ENCODE results near the gene HNF4A. TPM values are rescaled to one million over a fixed set of nuclear protein-coding genes. Genes with fewer than 3 reads are reported as not detected.

The HNF4A gene
- total RNA-seq, 2 donors from 2014 or later = not detected

DNA sequence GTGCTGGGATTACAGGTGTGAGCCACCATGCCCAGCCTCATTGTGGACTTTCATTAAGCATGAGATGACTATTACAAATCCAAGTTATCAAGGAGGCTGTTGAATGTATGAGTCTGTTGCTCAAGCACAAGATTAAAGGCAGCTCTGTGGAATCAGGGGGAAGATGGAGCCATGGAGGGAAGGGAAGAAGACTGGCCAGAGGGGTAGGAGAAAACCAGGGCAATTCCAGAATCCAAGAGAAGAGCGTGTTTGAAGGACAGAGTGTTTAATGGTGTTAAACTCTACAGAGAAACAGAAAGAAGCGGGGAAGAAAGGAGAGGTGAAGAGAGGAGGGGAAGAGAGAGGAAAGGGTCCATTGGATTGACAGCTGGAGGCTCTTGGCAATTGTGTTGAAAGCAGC is 70.4 kb downstream of the HNF4A start:
- no peak for DNase-seq (ENCODE audit: low spot score in 2 of 2)
- Mint-ChIP-seq H3K36me3 (no peaks in the 10 kb centered on the region), H3K27ac (no peak overlapping the region), H3K9me3 (no peaks in the 10 kb centered on the region)
- ATAC-seq = no peak

DNA sequence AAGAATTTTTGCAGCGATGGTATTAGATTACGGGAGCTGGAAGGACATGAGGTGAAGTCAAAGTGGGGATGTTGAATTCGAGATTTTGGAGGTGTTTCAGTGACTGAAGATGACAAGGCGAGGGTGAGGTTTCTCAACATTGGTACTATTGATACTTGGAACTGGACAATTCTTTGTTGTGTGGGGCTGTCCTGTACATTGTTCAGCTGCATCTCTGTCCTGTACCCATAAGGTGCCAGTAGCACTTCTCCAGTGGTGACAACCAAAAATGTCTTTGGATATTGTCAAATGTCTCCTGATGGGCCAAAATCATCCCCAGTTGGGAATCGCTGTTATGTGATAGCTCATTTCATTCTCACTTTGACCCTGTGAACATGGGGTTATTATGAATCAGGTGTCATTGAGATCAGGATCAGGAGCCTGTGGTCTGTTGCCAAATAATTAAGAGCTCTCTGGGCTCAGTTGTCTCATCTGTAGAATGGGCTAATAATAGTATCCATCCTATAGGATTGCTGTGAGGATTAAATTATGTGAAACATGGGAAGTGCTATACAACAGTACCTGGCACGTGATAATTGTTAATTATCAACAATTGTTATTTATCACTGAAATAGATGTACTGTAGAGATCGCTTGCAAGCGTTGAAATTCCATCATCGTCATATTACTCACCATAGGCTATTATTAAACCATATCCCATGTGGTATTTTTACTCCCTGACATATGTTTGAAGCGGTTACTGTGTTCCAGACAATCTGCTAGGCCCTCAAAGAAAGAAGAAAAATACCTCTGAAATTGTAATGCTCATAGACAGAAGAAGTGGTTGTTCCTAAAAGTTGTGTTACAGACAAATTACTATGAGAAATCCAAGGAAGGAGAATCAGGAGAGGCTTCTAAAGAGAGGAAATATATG is 71.6 kb downstream of the HNF4A start:
- no peak overlapping the region for H3K27ac Mint-ChIP-seq
- no peaks in the 10 kb centered on the region for H3K36me3 Mint-ChIP-seq
- ATAC-seq = no peak

DNA sequence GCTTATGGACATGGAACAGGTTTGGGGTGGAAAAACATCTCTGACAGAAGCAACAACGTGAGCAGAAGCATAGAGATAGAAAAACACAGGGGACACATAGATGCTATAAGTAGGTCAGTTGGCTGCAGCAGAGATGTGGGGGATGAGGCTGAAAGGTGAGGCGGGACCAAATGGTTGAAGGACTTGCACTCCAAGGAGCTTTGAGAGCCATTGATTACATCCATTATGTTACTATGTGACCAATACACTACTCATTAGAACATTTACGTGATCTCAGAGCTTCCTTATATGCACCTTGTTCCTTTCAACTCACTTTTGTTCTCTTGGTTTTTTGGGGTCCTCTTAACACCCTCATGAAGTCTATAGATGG is 72.3 kb downstream of the HNF4A start:
- DNase-seq (ENCODE audit: low spot score in 2 of 2) (no peak), ATAC-seq (no peak)
- Mint-ChIP-seq H3K36me3 (no peaks in the 10 kb centered on the region), H3K9me3 (no peaks in the 10 kb centered on the region), H3K27ac (no peak overlapping the region)

More for the DNA sequence above, 71.6 kb downstream of the HNF4A start:
- no peak for DNase-seq (ENCODE audit: low spot score in 2 of 2)
- H3K9me3 Mint-ChIP-seq = no peaks in the 10 kb centered on the region

DNA sequence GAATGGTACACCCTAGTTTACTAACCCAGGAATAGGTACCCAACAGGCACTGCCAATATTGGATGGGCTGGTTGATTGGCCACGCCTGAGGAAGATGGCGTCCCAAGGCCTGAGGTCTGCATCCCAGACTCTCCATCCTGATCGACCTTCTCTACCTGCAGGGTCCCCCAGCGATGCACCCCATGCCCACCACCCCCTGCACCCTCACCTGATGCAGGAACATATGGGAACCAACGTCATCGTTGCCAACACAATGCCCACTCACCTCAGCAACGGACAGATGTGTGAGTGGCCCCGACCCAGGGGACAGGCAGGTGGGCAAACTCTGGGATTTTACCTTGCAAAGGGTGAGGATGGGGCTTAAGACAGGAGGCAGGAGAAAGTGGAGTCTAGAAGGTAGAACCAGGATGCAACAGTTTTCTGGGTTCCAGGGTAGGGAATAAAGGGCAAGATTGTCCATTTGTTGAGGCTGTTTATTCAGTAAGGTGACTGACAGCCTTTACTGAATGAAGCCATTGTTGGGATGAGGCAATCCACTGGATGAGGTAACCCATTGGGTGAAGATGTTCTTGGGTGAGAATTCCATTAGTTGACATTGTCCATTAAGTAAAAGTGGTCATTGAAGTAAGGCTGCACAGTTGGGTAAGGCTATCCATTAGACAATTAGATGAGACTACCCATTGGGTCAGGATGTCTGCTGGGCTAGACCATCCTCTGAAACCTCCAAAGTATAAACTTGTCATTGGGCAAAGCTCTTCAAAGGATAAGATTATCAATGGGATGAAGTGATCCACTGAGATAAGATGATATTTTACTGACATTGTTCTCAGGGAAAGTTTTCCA is 72.9 kb downstream of the HNF4A start:
- no peak for DNase-seq (ENCODE audit: low spot score in 2 of 2)
- no peak overlapping the region for H3K27ac Mint-ChIP-seq
- ATAC-seq = no peak
- H3K36me3 Mint-ChIP-seq = no peaks in the 10 kb centered on the region
- no peaks in the 10 kb centered on the region for H3K9me3 Mint-ChIP-seq

DNA sequence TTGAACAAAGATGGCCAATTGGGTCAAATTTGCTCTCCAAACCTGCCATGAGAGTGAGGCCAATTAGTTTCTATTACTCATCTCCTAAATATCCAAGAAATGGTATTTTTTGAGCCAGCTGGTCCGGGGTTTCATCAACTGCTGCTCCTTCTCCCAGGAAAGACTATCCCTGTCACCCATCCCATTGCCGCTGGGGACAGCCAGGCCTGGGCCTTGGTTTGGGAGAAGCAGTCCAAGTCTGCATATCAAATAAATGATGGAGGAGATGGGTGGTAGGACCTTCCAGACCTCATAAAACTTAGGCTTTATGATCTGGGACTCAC is 73.5 kb downstream of the HNF4A start:
- no peak for DNase-seq (ENCODE audit: low spot score in 2 of 2)
- no peaks in the 10 kb centered on the region for H3K9me3 Mint-ChIP-seq

DNA sequence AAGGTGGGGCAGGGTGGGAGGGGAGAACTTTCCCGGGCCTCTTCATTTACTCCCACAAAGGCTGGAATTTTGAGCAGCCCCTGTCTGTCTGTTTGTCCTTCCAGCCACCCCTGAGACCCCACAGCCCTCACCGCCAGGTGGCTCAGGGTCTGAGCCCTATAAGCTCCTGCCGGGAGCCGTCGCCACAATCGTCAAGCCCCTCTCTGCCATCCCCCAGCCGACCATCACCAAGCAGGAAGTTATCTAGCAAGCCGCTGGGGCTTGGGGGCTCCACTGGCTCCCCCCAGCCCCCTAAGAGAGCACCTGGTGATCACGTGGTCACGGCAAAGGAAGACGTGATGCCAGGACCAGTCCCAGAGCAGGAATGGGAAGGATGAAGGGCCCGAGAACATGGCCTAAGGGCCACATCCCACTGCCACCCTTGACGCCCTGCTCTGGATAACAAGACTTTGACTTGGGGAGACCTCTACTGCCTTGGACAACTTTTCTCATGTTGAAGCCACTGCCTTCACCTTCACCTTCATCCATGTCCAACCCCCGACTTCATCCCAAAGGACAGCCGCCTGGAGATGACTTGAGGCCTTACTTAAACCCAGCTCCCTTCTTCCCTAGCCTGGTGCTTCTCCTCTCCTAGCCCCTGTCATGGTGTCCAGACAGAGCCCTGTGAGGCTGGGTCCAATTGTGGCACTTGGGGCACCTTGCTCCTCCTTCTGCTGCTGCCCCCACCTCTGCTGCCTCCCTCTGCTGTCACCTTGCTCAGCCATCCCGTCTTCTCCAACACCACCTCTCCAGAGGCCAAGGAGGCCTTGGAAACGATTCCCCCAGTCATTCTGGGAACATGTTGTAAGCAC is 74.1 kb downstream of the HNF4A start:
- no peaks in the 10 kb centered on the region for H3K9me3 Mint-ChIP-seq
- DNase-seq (ENCODE audit: low spot score in 2 of 2) = no peak
- ATAC-seq = no peak
- H3K27ac Mint-ChIP-seq = no peak overlapping the region
- H3K36me3 Mint-ChIP-seq = no peaks in the 10 kb centered on the region

More for the DNA sequence above, 73.5 kb downstream of the HNF4A start:
- Mint-ChIP-seq H3K27ac (no peak overlapping the region), H3K36me3 (no peaks in the 10 kb centered on the region)
- no peak for ATAC-seq

DNA sequence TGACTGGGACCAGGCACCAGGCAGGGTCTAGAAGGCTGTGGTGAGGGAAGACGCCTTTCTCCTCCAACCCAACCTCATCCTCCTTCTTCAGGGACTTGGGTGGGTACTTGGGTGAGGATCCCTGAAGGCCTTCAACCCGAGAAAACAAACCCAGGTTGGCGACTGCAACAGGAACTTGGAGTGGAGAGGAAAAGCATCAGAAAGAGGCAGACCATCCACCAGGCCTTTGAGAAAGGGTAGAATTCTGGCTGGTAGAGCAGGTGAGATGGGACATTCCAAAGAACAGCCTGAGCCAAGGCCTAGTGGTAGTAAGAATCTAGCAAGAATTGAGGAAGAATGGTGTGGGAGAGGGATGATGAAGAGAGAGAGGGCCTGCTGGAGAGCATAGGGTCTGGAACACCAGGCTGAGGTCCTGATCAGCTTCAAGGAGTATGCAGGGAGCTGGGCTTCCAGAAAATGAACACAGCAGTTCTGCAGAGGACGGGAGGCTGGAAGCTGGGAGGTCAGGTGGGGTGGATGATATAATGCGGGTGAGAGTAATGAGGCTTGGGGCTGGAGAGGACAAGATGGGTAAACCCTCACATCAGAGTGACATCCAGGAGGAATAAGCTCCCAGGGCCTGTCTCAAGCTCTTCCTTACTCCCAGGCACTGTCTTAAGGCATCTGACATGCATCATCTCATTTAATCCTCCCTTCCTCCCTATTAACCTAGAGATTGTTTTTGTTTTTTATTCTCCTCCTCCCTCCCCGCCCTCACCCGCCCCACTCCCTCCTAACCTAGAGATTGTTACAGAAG is 75.0 kb downstream of the HNF4A start:
- Mint-ChIP-seq H3K27ac (no peak overlapping the region), H3K9me3 (no peaks in the 10 kb centered on the region), H3K36me3 (no peaks in the 10 kb centered on the region)
- no peak for ATAC-seq
- DNase-seq (ENCODE audit: low spot score in 2 of 2) = no peak

DNA sequence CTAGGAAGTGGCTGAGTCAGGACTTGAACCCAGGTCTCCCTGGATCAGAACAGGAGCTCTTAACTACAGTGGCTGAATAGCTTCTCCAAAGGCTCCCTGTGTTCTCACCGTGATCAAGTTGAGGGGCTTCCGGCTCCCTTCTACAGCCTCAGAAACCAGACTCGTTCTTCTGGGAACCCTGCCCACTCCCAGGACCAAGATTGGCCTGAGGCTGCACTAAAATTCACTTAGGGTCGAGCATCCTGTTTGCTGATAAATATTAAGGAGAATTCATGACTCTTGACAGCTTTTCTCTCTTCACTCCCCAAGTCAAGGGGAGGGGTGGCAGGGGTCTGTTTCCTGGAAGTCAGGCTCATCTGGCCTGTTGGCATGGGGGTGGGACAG is 75.6 kb downstream of the HNF4A start:
- DNase-seq (ENCODE audit: low spot score in 2 of 2) (no peak), ATAC-seq (no peak)
- H3K27ac Mint-ChIP-seq = no peak overlapping the region
- H3K36me3 Mint-ChIP-seq = no peaks in the 10 kb centered on the region
- H3K9me3 Mint-ChIP-seq = no peaks in the 10 kb centered on the region

DNA sequence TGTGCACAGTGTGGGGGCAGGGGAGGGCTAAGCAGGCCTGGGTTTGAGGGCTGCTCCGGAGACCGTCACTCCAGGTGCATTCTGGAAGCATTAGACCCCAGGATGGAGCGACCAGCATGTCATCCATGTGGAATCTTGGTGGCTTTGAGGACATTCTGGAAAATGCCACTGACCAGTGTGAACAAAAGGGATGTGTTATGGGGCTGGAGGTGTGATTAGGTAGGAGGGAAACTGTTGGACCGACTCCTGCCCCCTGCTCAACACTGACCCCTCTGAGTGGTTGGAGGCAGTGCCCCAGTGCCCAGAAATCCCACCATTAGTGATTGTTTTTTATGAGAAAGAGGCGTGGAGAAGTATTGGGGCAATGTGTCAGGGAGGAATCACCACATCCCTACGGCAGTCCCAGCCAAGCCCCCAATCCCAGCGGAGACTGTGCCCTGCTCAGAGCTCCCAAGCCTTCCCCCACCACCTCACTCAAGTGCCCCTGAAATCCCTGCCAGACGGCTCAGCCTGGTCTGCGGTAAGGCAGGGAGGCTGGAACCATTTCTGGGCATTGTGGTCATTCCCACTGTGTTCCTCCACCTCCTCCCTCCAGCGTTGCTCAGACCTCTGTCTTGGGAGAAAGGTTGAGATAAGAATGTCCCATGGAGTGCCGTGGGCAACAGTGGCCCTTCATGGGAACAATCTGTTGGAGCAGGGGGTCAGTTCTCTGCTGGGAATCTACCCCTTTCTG is 76.2 kb downstream of the HNF4A start:
- H3K9me3 Mint-ChIP-seq = no peaks in the 10 kb centered on the region
- no peak for DNase-seq (ENCODE audit: low spot score in 2 of 2)
- H3K27ac Mint-ChIP-seq = no peak overlapping the region
- no peaks in the 10 kb centered on the region for H3K36me3 Mint-ChIP-seq
- no peak for ATAC-seq

DNA sequence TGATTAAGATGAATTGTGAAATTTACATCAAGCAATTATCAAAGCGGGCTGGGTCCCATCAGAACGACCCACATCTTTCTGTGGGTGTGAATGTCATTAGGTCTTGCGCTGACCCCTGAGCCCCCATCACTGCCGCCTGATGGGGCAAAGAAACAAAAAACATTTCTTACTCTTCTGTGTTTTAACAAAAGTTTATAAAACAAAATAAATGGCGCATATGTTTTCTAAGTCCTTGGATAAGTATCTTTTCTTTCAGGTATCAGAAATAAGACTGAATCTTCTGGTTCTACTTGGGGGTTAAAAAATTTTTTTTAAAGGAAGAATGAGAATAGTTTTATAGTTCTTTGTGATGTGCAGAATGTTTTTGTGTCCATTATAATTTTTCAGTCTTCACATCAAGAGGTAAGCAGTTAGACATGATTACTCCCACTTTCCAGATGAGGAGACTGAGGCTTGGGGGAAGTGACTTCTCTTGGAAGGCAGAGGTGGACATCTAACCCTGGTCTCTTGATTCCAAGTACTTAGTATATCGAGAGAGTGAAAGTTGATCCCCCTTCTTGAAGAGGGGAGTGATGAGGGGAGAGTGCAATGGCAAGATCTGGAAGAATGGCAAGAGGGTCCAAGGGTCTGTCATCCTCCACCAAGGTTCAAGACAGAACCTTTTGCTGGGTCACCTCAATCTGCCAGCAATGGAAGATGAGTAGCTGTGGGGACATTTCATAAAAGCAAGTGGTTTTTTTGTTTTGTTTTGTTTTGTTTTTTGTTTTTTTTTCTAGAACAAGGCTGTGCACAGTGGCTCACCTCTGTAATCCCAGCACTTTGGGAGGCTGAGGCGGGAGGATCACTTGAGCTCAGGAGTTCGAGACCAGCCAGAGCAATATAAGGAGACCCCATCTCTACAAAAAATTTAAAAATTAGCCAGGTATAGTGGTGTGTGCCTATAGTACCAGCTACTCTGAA is 77.4 kb downstream of the HNF4A start:
- Mint-ChIP-seq H3K27ac (no peak overlapping the region), H3K9me3 (no peaks in the 10 kb centered on the region), H3K36me3 (no peaks in the 10 kb centered on the region)
- ATAC-seq (no peak), DNase-seq (ENCODE audit: low spot score in 2 of 2) (no peak)

DNA sequence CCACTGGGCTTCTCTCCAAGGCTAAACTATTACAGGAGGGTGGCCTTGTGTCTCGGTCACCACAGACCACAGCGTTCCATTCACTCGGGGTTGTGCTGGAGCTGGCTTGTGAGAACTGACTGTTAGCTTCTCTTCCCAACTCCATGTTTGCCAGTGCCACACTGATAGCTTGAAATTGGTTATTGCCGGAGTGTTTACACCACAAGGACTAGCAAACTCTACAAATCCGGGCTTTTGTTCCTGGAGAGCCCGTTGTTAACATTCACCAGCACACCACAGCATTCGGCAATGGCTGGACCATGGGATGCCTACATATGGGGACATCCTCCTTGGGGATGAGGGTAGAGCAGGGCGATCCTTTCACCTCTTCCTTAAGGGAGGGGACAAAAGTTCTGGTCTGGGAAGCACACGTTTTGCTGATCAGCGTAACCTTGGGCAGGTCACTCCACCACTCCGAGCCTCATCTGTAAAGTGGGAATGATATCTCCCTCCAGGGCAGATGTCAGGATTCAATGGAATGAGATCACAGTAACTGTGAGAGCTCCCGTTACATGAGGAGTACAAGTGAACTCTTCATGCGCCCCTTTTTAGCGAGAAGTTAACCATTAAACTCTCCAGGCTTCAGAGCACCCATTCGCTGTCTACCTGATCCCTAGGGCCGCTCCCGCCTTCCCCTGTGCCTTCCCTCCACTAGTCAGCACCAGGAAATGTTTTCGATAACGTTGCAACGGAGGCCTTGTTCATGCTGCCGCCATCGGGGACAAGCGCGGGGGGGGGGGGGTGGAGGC is 78.4 kb downstream of the HNF4A start:
- DNase-seq (ENCODE audit: low spot score in 2 of 2) = no peak
- H3K36me3 Mint-ChIP-seq = no peaks in the 10 kb centered on the region
- no peaks in the 10 kb centered on the region for H3K9me3 Mint-ChIP-seq
- no peak overlapping the region for H3K27ac Mint-ChIP-seq
- ATAC-seq = no peak

DNA sequence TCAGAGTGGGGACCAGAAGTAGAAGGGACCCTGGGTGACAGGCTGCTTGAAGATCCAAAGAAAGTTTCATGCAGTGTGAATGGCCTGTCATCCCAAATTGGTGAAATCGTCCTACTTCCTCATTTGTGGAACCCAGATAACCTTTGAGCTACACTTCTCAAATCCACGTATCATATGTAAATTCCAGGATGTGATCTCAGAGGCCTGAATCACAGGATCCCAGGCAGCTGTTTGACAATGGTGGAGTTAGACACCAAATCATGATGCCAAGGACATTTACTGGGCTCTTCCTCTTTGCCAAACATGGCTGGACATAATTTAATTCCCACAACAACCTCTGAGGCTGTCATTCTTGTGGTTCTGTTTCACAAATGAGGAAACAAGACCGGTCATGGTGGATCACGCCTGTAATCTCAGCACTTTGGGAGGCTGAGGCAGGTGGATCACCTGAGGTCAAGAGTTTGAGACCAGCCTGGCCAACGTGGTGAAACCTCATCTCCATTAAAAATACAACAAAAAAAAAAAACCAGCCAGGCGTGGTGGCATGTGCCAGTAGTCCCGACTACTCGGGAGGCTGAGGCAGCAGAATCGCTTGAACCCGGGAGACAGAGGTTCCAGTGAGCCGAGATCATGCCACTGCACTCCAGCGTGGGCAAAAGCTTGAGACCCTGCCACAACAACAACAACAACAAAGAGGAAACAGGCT is 80.3 kb downstream of the HNF4A start:
- Mint-ChIP-seq H3K9me3 (no peaks in the 10 kb centered on the region), H3K36me3 (no peaks in the 10 kb centered on the region), H3K27ac (no peak overlapping the region)
- ATAC-seq (no peak), DNase-seq (ENCODE audit: low spot score in 2 of 2) (no peak)

DNA sequence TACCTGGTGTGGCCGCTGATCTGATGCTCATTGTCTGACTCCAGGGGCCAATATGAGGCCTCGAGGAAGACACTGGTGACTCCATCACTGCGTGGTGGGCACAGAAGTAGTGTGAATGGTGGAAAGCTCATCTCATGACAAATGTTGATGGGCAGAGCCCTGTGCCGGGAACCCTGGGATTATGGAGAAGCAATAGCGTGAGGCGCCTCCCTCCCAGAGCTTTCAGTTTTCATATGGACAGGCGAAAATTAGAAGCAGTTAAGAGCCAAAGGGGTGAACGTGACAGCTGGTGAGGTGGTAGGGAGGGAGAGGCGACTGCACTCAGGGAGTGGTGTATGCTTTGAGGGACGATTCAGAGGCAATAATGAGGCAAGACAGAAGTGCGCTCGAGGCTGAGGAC is 80.9 kb downstream of the HNF4A start:
- no peak overlapping the region for H3K27ac Mint-ChIP-seq
- DNase-seq (ENCODE audit: low spot score in 2 of 2) (no peak), ATAC-seq (no peak)
- H3K36me3 Mint-ChIP-seq = no peaks in the 10 kb centered on the region
- no peaks in the 10 kb centered on the region for H3K9me3 Mint-ChIP-seq

DNA sequence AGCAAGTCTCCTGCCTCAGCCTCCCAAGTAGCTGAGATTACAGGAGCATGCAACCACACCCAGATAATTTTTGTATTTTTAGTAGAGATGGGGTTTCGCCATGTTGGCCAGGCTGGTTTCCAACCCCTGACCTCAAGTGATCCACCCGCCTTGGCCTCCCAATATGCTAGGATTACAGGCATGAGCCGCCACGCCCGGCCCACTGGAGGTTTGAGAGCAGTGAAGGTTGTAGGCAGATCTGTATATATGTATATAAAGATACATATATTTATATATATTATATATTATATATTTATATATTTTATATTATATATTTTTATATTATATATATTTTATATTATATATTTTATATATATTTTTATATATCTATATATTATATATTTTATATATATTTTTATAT is 82.0 kb downstream of the HNF4A start:
- Mint-ChIP-seq H3K36me3 (no peaks in the 10 kb centered on the region), H3K27ac (no peak overlapping the region), H3K9me3 (no peaks in the 10 kb centered on the region)
- ATAC-seq (no peak), DNase-seq (ENCODE audit: low spot score in 2 of 2) (no peak)

Measured in activated naive CD4-positive, alpha-beta T cell treated with anti-CD3 and anti-CD28 coated beads, Interleukin-2, amount 50 U/mL, for 72 hours (primary cell).